GM18858 (cell line): ENCODE measurements around the gene EIF3CL.
A peak's percentile ranks its signal among the peaks of the same experiment; 100 is the strongest.
"Not testable (repeated sequence)": the region's sequence is repeated elsewhere in the genome, so short reads cannot be mapped to it uniquely, and the experiment has no call there.

Experiments used
- ATAC-seq: cut with Tn5 transposase; IDR thresholded peaks from one replicate; pipeline ENCODE4 v1.9.1; 2021; ENCODE audit not compliant: unreplicated experiment

EIF3CL gene

GRCh38 chr16:28364268-28365173, 39.1 kb downstream of the EIF3CL start:
- peak; percentile 66 for ATAC-seq

DNA sequence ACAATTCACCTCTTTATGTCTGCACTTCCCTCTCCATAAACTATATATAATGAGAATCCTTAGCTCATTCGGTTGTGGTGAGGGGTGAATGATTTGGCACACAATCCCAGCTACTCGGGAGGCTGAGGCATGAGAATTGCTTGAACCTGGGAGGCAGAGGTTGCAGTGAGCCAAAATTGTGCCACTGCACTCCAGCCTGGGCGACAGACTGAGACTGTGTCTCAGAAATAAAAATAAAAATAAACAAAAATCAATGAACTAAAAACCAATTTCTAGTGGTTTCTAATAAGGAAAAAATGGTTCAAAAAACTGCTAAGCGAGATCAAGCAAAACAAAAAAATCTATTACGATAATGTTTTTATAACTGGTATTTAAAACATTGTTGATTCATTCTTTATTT, 40.2 kb downstream of the EIF3CL start, which contains the start of gene NPIPB6:
Gene NPIPB6 (minus strand): TSS at position 101 of the 400 bp plus-strand sequence. CDS start 686 bp downstream, outside the sequence.
- not testable (repeated sequence) for ATAC-seq

DNA sequence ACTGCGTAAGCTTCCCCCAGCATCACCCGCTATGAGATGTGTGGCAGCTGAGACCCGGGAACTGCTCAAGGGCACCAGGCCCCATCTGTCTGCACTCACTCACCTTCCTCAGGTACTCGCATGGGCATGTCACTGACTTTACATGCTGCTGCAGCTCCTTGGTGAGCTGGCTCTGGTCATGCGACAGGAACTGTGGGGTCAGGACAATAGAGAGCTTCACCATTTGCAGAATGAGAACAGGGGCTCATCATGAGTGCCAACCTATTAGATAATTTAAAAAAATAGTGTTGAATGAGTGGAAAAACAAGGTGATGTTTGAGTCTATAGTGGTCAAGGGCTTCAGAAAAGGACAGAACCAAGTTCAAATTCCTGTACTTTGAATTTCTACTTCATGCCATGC, 41.0 kb downstream of the EIF3CL start:
- ATAC-seq = not testable (repeated sequence)

GRCh38 chr16:28338230-28338629, 65.4 kb downstream of the EIF3CL start:
- ATAC-seq = not testable (repeated sequence)

- not testable (repeated sequence) for ATAC-seq
These were observed 66.5 kb downstream of the EIF3CL start for GRCh38 chr16:28336940-28337710.

GRCh38 chr16:28335678-28336077, 68.0 kb downstream of the EIF3CL start:
- ATAC-seq = not testable (repeated sequence)

GRCh38 chr16:28332632-28333031, 71.0 kb downstream of the EIF3CL start:
- ATAC-seq = not testable (repeated sequence)

DNA sequence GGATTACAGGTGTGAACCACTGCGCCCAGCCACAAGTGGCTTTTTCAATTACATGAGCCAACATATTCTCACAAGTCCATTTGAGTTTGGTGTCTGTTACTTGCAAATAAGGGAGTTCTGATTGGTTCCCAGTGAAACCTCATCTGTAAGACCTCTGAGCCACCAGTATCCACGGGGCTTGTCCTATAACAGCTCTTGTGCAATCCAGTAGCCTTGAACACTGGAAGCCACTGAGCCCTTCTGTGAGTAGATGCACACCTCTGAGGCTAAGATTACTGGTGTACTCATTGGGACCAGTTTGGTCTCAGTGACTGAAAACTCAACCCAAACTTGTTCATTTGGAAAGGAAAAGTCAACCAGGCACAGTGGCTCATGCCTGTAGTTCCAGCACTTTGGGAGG, 72.7 kb downstream of the EIF3CL start:
- not testable (repeated sequence) for ATAC-seq

GRCh38 chr16:28330232-28330631, 73.4 kb downstream of the EIF3CL start:
- ATAC-seq = not testable (repeated sequence)
